ENCODE results near the gene PI4K2A. TPM values are rescaled to one million over a fixed set of nuclear protein-coding genes. Genes with fewer than 3 reads are reported as not detected.

PI4K2A gene
- total RNA-seq, 1 donor from 2014 or later: 11.0 TPM

GRCh38 chr10:97714401-97715258 is 74.2 kb downstream of the PI4K2A start:
- intact Hi-C loops (cut with DNase I): no loop called here
- ATAC-seq (peak; percentile 67), DNase-seq (ENCODE audit: missing footprints) (peak; percentile 90)

GRCh38 chr10:97715259-97715874 is 74.9 kb downstream of the PI4K2A start:
- intact Hi-C loops (cut with DNase I): no loop called here
- no peak for DNase-seq (ENCODE audit: missing footprints)
- no peak for ATAC-seq

GRCh38 chr10:97717627-97718026 is 77.2 kb downstream of the PI4K2A start:
- DNase-seq (ENCODE audit: missing footprints) (no peak), ATAC-seq (no peak)
- intact Hi-C loops (cut with DNase I): no loop called here

- ATAC-seq (no peak), DNase-seq (ENCODE audit: missing footprints) (no peak)
- intact Hi-C loops (cut with DNase I): no loop called here
Measured at GRCh38 chr10:97718178-97718577, 77.7 kb downstream of the PI4K2A start.

GRCh38 chr10:97718659-97719142 is 78.2 kb downstream of the PI4K2A start:
- DNase-seq (ENCODE audit: missing footprints) (no peak), ATAC-seq (no peak)
- intact Hi-C loops (cut with DNase I): no loop called here

- no peak for ATAC-seq
- intact Hi-C loops (cut with DNase I): no loop called here
- no peak for DNase-seq (ENCODE audit: missing footprints)
Measured at GRCh38 chr10:97719602-97720001, 79.1 kb downstream of the PI4K2A start.

- no peak for ATAC-seq
Measured at GRCh38 chr10:97721871-97722780, 81.7 kb downstream of the PI4K2A start.

GRCh38 chr10:97723001-97723400 is 82.5 kb downstream of the PI4K2A start:
- intact Hi-C loops (cut with DNase I): no loop called here
- ATAC-seq: no peak
- DNase-seq (ENCODE audit: missing footprints): no peak

More at GRCh38 chr10:97721871-97722780, 81.7 kb downstream of the PI4K2A start:
- no peak for DNase-seq (ENCODE audit: missing footprints)
- intact Hi-C loops (cut with DNase I): no loop called here

- DNase-seq (ENCODE audit: missing footprints): no peak
- ATAC-seq: no peak
- intact Hi-C loops (cut with DNase I): no loop called here
Measured at GRCh38 chr10:97724341-97724941, 84.0 kb downstream of the PI4K2A start.

Other genes with a start within 250 kb of the PI4K2A start
- gene RRP12, start 239.3 kb upstream of the PI4K2A start, total RNA-seq: 13.8 TPM
- 220 TPM for gene PGAM1, start 214.5 kb upstream of the PI4K2A start, total RNA-seq
- 18.2 TPM for gene EXOSC1, start 194.7 kb upstream of the PI4K2A start, total RNA-seq
- 19.1 TPM for gene ZDHHC16, start 194.5 kb upstream of the PI4K2A start, total RNA-seq
- gene MMS19, start 142.2 kb upstream of the PI4K2A start, total RNA-seq: 37.7 TPM
- gene UBTD1, start 141.7 kb upstream of the PI4K2A start, total RNA-seq: 26.6 TPM
- gene ANKRD2, start 67.9 kb upstream of the PI4K2A start, total RNA-seq: 418 TPM
- 15.6 TPM for gene HOGA1, start 56.3 kb upstream of the PI4K2A start, total RNA-seq
- gene C10orf62, start 51.0 kb upstream of the PI4K2A start, total RNA-seq: 0.97 TPM
- gene MORN4, start 7.2 kb upstream of the PI4K2A start, total RNA-seq: 8.0 TPM
- gene AVPI1, start 46.6 kb downstream of the PI4K2A start, total RNA-seq: 8.7 TPM
- 8.9 TPM for gene MARVELD1, start 73.1 kb downstream of the PI4K2A start, total RNA-seq
- 11.7 TPM for gene ZFYVE27, start 96.5 kb downstream of the PI4K2A start, total RNA-seq
- 2.5 TPM for gene SFRP5, start 131.3 kb downstream of the PI4K2A start, total RNA-seq
- 0.08 TPM for gene GOLGA7B, start 209.2 kb downstream of the PI4K2A start, total RNA-seq